K562 (cell line): ENCODE data around the gene FUT6. TPM values are rescaled to one million over a fixed set of nuclear protein-coding genes. Genes with fewer than 3 reads are reported as not detected.

ENCODE experiments used
- polyA plus RNA-seq, 8 experiments: library from polyadenylated mRNA; depleted of rRNA in 4 of 8; stranded (reverse) in 5 of 8; unstranded in 3 of 8; fragments of >200 nt; fragmentation: Nextera tagmentation in 2 of 8; fragmentation: Illumina TruSeq in 1 of 8; extraction: Ambion mirVana in 2 of 8; extraction: Trizol in 1 of 8; gene quantifications; 2 replicates each; pipeline versions ENCODE4 v1.2.1 to v1.2.3, GENCODE V29; 2011 to 2014; ENCODE audit warnings: inconsistent platforms in 1 of 8, missing spikeins in 1 of 8
- total RNA-seq, 7 experiments: library from RNA; depleted of rRNA in 6 of 7; stranded (reverse); fragments of >200 nt in 6 of 7; fragmentation: Illumina TruSeq in 2 of 7; extraction: Trizol in 2 of 7; gene quantifications; 2 replicates each; pipeline versions ENCODE4 v1.2.1 to v1.2.3, GENCODE V29; 2011 to 2021; ENCODE audit warnings: low replicate concordance in 1 of 7
- TF ChIP-seq, protein P1 (sequence below): fragments of 450-650 bp; IDR thresholded peaks from 2 replicates; pipeline ENCODE4 v1.6.1; 2016; ENCODE audit warnings: low read depth

FUT6 gene
- total and polyA plus RNA-seq, 9 of the 15 experiments (the other 6 are each of a cell fraction or from before 2014, with no cell fraction given) = 0.04 TPM; not detected in 8

GRCh38 chr19:5873617-5874199 is 34.2 kb upstream of the FUT6 start (continued):
- TF ChIP-seq, protein P1, sequence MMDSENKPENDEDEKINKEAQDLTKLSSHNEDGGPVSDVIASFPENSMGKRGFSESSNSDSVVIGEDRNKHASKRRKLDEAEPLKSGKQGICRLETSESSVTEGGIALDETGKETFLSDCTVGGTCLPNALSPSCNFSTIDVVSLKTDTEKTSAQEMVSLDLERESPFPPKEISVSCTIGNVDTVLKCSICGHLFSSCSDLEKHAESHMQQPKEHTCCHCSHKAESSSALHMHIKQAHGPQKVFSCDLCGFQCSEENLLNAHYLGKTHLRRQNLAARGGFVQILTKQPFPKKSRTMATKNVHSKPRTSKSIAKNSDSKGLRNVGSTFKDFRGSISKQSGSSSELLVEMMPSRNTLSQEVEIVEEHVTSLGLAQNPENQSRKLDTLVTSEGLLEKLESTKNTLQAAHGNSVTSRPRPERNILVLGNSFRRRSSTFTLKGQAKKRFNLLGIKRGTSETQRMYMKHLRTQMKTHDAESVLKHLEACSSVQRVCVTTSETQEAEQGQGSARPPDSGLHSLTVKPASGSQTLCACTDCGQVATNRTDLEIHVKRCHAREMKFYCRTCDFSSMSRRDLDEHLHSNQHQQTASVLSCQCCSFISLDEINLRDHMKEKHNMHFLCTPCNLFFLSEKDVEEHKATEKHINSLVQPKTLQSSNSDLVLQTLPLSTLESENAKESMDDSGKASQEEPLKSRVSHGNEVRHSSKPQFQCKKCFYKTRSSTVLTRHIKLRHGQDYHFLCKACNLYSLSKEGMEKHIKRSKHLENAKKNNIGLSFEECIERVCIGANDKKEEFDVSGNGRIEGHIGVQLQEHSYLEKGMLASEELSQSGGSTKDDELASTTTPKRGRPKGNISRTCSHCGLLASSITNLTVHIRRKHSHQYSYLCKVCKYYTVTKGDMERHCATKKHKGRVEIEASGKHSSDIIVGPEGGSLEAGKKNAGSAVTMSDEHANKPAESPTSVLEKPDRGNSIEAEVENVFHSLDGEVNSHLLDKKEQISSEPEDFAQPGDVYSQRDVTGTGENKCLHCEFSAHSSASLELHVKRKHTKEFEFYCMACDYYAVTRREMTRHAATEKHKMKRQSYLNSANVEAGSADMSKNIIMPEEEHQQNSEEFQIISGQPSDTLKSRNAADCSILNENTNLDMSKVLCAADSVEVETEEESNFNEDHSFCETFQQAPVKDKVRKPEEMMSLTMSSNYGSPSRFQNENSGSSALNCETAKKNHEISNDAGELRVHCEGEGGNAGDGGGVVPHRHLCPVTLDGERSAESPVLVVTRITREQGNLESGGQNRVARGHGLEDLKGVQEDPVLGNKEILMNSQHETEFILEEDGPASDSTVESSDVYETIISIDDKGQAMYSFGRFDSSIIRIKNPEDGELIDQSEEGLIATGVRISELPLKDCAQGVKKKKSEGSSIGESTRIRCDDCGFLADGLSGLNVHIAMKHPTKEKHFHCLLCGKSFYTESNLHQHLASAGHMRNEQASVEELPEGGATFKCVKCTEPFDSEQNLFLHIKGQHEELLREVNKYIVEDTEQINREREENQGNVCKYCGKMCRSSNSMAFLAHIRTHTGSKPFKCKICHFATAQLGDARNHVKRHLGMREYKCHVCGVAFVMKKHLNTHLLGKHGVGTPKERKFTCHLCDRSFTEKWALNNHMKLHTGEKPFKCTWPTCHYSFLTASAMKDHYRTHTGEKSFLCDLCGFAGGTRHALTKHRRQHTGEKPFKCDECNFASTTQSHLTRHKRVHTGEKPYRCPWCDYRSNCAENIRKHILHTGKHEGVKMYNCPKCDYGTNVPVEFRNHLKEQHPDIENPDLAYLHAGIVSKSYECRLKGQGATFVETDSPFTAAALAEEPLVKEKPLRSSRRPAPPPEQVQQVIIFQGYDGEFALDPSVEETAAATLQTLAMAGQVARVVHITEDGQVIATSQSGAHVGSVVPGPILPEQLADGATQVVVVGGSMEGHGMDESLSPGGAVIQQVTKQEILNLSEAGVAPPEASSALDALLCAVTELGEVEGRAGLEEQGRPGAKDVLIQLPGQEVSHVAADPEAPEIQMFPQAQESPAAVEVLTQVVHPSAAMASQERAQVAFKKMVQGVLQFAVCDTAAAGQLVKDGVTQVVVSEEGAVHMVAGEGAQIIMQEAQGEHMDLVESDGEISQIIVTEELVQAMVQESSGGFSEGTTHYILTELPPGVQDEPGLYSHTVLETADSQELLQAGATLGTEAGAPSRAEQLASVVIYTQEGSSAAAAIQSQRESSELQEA = no peak
